HepG2 (cell line): Measurements from ENCODE around the gene ASL. TPM values are rescaled to one million over a fixed set of nuclear protein-coding genes. Genes with fewer than 3 reads are reported as not detected.
"Not testable (repeated sequence)": the region's sequence is repeated elsewhere in the genome, so short reads cannot be mapped to it uniquely, and the experiment has no call there.

ENCODE experiments used
- ATAC-seq: fragments of 200-7000 bp; cut with Tn5 transposase; 3 replicates; pipeline ENCODE4 v1.9.1; 2020; ENCODE audit warnings: mild to moderate bottlenecking, moderate library complexity
- BruUV-seq: library from RNA; stranded (reverse); fragments of 400-500 nt; replicated peaks from 2 replicates; lab custom pipeline; 2021; lab: Mats Ljungman, UMichigan
- CTCF ChIA-PET: fragments of 300-600 bp; formaldehyde crosslinking; extraction: SDS; loops from one replicate; lab custom pipeline; 2021; ENCODE audit warnings: low total read pairs, inconsistent platforms, low intra/inter-chr PET ratio; lab: Yijun Ruan, JAX
- POLR2A ChIA-PET: fragments of 350-600 bp; sonication (Branson Sonifier 250); formaldehyde crosslinking; loops from one replicate; lab custom pipeline; 2020; ENCODE audit warnings: antibody characterized with exemption, inconsistent platforms; lab: Yijun Ruan, JAX
- DNase-seq: peaks from one replicate; pipeline ENCODE4 v3.0.0-alpha.2; 2015; ENCODE audit warnings: low spot score
- FAIRE-seq: peaks from 3 replicates; lab custom pipeline; 2011; peaks lifted over from hg19 to GRCh38; lab: Jason Lieb, UNC
- H2AFZ ChIP-seq: one replicate; pipeline ENCODE4 v1.6.1; 2011; ENCODE audit warnings: low read length, inconsistent platforms
- H3K27ac ChIP-seq: fragments of 300-600 bp; 3 replicates; pipeline ENCODE4 v1.8.0; 2011; ENCODE audit warnings: mixed run types, mild to moderate bottlenecking, mixed read lengths, low read length, inconsistent platforms; ENCODE audit not compliant: insufficient read depth; ENCODE audit errors: extremely low read length
- H3K27me3 ChIP-seq, 2 experiments: fragments of 200-600 bp in 1 of 2; 2 replicates in 1 of 2; 3 replicates in 1 of 2; pipeline versions ENCODE4 v1.6.0 to v1.8.0; 2011; ENCODE audit warnings: low read length in 2 of 2, mild to moderate bottlenecking in 2 of 2, moderate library complexity in 2 of 2, inconsistent platforms in 1 of 2; ENCODE audit not compliant: insufficient read depth in 2 of 2, control insufficient read depth in 1 of 2
- H3K36me3 ChIP-seq, 2 experiments: fragments of 200-600 bp in 1 of 2; replicated peaks in 1 of 2; 2 replicates in 1 of 2; 3 replicates in 1 of 2; pipeline versions ENCODE4 v1.5.1 to v1.8.0; 2011; ENCODE audit warnings: low read length in 2 of 2, inconsistent platforms in 1 of 2; ENCODE audit not compliant: insufficient read depth in 2 of 2, control insufficient read depth in 1 of 2
- H3K4me1 ChIP-seq: 2 replicates; pipeline ENCODE4 v1.5.1; 2012; ENCODE audit warnings: low read length, inconsistent platforms; ENCODE audit not compliant: insufficient read depth
- H3K4me2 ChIP-seq: 2 replicates; pipeline ENCODE4 v1.6.0; 2011; ENCODE audit warnings: low read depth, low read length, inconsistent platforms
- H3K4me3 ChIP-seq, 3 experiments: fragments of 200-600 bp in 1 of 3; sonication (generic), shearing (Covaris generic) in 1 of 3; replicated peaks in 1 of 3; 2 replicates each; pipeline ENCODE4 v1.5.1; 2011 to 2016; ENCODE audit warnings: low read length in 3 of 3, inconsistent platforms in 2 of 3, low read depth in 2 of 3, mild to moderate bottlenecking in 2 of 3, control low read depth in 1 of 3, mixed read lengths in 1 of 3; ENCODE audit not compliant: insufficient read depth in 1 of 3
- H3K79me2 ChIP-seq: one replicate; pipeline ENCODE4 v1.6.1; 2011; ENCODE audit warnings: low read length, inconsistent platforms; ENCODE audit not compliant: insufficient read depth
- H3K9ac ChIP-seq: 2 replicates; pipeline ENCODE4 v1.6.0; 2011; ENCODE audit warnings: mild to moderate bottlenecking, low read depth, low read length, inconsistent platforms; ENCODE audit not compliant: insufficient read depth
- H3K9me3 ChIP-seq: 2 replicates; pipeline ENCODE4 v1.5.1; 2012; ENCODE audit warnings: mild to moderate bottlenecking, low read length
- H4K20me1 ChIP-seq: 2 replicates; pipeline ENCODE4 v1.6.0; 2011; ENCODE audit warnings: inconsistent platforms, mild to moderate bottlenecking, low read length, moderate library complexity; ENCODE audit not compliant: insufficient read depth
- CEBPG ChIP-seq: IDR thresholded peaks from 2 replicates; pipeline ENCODE4 v1.6.1; 2016
- MYNN ChIP-seq: sonication (generic); formaldehyde crosslinking; IDR thresholded peaks from 2 replicates; pipeline ENCODE4 v1.4.0; 2020; ENCODE audit warnings: mild to moderate bottlenecking, low read depth, missing genetic modification reagents
- PHF5A ChIP-seq: IDR thresholded peaks from one replicate; pipeline ENCODE4 v1.6.1; 2018; ENCODE audit warnings: low read depth, missing genetic modification reagents; ENCODE audit not compliant: unreplicated experiment
- ZNF136 ChIP-seq: sonication (generic); formaldehyde crosslinking; IDR thresholded peaks from 2 replicates; pipeline ENCODE4 v1.8.1; 2022; ENCODE audit warnings: low read depth, mild to moderate bottlenecking, moderate library complexity, missing genetic modification reagents
- ZNF326 ChIP-seq: sonication (generic); formaldehyde crosslinking; IDR thresholded peaks from 2 replicates; pipeline ENCODE4 v1.4.0; 2020; ENCODE audit warnings: missing genetic modification reagents, borderline replicate concordance
- ZNF512B ChIP-seq: sonication (generic); formaldehyde crosslinking; IDR thresholded peaks from 2 replicates; pipeline ENCODE4 v1.5.1; 2020; ENCODE audit warnings: missing genetic modification reagents, mild to moderate bottlenecking, borderline replicate concordance
- ZNF784 ChIP-seq: sonication (generic); formaldehyde crosslinking; IDR thresholded peaks from 2 replicates; pipeline ENCODE4 v1.5.1; 2020; ENCODE audit warnings: missing genetic modification reagents, mild to moderate bottlenecking, borderline replicate concordance
- WGBS: methylation state at CpG from one replicate; pipeline ENCODE4 v1.1.6; 2017; ENCODE audit warnings: low lambda C conversion rate; 5-methylcytosine and 5-hydroxymethylcytosine counted together
- in situ Hi-C: cut with HindIII; loops from 2 replicates; pipeline ENCODE4 v1.10.0; 2017; ENCODE audit warnings: low pct_unique_long_range_greater_than_20kb; ENCODE audit not compliant: extremely low pct_ligation_motif_present
- intact Hi-C: fragments of 100-400 bp; cut with micrococcal nuclease; formaldehyde crosslinking; loops from one replicate; pipeline ENCODE4 v1.10.0; 2022; ENCODE audit not compliant: unreplicated experiment
- polyA plus RNA-seq, 8 experiments: library from polyadenylated mRNA; depleted of rRNA in 3 of 8; stranded (reverse) in 7 of 8; unstranded in 1 of 8; fragments of >200 nt; fragmentation: Illumina TruSeq in 4 of 8; extraction: Trizol in 4 of 8; gene quantifications; 2 replicates each; pipeline versions ENCODE4 v1.2.1 to v1.2.3, GENCODE V29; 2011 to 2016; ENCODE audit warnings: low read depth in 4 of 8, missing spikeins in 1 of 8, mixed read lengths in 1 of 8; ENCODE audit not compliant: insufficient read depth in 1 of 8
- total RNA-seq, 5 experiments: library from RNA; depleted of rRNA; stranded (reverse); fragments of >200 nt; fragmentation: Illumina TruSeq; extraction: Trizol; gene quantifications; 2 replicates each; pipeline ENCODE4 v1.2.3, GENCODE V29; 2016; ENCODE audit warnings: low read depth in 1 of 5
- TF ChIP-seq, protein P1 (sequence below): sonication (generic); formaldehyde crosslinking; IDR thresholded peaks from 2 replicates; pipeline ENCODE4 v1.4.0; 2020; ENCODE audit warnings: missing genetic modification reagents

The ASL gene
- total and polyA plus RNA-seq, 2 of the 13 experiments (the other 11 are each of a cell fraction or from before 2014, with no cell fraction given), result 71.4 to 96.5 TPM

- DNase-seq, H3K4me2 ChIP-seq, FAIRE-seq, BruUV-seq, intact Hi-C loops, H3K27me3 ChIP-seq, in situ Hi-C loops, H3K9me3 ChIP-seq, H3K4me3 ChIP-seq, ATAC-seq, CTCF ChIA-PET, H3K9ac ChIP-seq, H3K27ac ChIP-seq, H2AFZ ChIP-seq, H4K20me1 ChIP-seq: not testable (repeated sequence)
- POLR2A ChIA-PET, result interaction anchor here (1.4 to 2.0 kb wide), 2 partner anchors 12 to 16 kb away, joined by 3 to 5 read pairs; partner anchors contain the start of gene CRCP
- peaks cover 47% of the 10 kb centered on the region for H3K4me1 ChIP-seq
- 92% methylated on average over 3 of the region's 3 CpGs for WGBS
- TF ChIP-seq, protein P1, sequence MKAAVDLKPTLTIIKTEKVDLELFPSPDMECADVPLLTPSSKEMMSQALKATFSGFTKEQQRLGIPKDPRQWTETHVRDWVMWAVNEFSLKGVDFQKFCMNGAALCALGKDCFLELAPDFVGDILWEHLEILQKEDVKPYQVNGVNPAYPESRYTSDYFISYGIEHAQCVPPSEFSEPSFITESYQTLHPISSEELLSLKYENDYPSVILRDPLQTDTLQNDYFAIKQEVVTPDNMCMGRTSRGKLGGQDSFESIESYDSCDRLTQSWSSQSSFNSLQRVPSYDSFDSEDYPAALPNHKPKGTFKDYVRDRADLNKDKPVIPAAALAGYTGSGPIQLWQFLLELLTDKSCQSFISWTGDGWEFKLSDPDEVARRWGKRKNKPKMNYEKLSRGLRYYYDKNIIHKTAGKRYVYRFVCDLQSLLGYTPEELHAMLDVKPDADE (CRISPR knock-in tag), result 0 out of 2 replicates have a peak, but pooled peaks have one; percentile 21
- peaks cover 1 to 14% of the 10 kb centered on the region in 2 experiments; a peak in 3 of 5 replicates for H3K36me3 ChIP-seq
- H3K79me2 ChIP-seq, result peaks cover 57% of the 10 kb centered on the region
Measured at GRCh38 chr7:66127172-66127571, 51.6 kb downstream of the ASL start.

GRCh38 chr7:66138994-66139752 lies 63.6 kb downstream of the ASL start:
- TF ChIP-seq ZNF136 (CRISPR knock-in tag) (no peak), CEBPG (CRISPR knock-in tag) (no peak), MYNN (CRISPR knock-in tag) (no peak), ZNF512B (CRISPR knock-in tag) (no peak), PHF5A (CRISPR knock-in tag) (no peak), ZNF326 (CRISPR knock-in tag) (no peak), ZNF784 (CRISPR knock-in tag) (no peak)
- Histone ChIP-seq H3K27ac (no peak overlapping the region), H3K4me1 (peaks cover 40% of the 10 kb centered on the region), H3K36me3 (peaks cover 0 to 41% of the 10 kb centered on the region in 2 experiments; a peak in 4 of 5 replicates), H3K4me2 (no peak overlapping the region), H3K9ac (no peak overlapping the region), H3K27me3 (no peaks in the 10 kb centered on the region), H4K20me1 (no peaks in the 10 kb centered on the region; the same call in 1 of the 2 replicates), H3K4me3 (no peak overlapping the region), H2AFZ (no peak overlapping the region), H3K79me2 (peaks cover 4% of the 10 kb centered on the region), H3K9me3 (no peaks in the 10 kb centered on the region)
- ChIA-PET CTCF (no interaction called here), POLR2A (interaction anchor here (0.7 to 1.1 kb wide), 3 partner anchors 9 to 64 kb away, joined by 3 to 4 read pairs (median 3); partner anchors contain the start of gene ASL)
- no TSS peak for BruUV-seq
- 96% methylated on average over 7 of the region's 8 CpGs for WGBS
- no peak for FAIRE-seq
- in situ Hi-C loops (no loop called here), intact Hi-C loops (no loop called here)
- DNase-seq, result no peak
- no peak for ATAC-seq
